OCI-LY1 (cell line): ENCODE results near the gene RAB30.
A peak's percentile ranks its signal among the peaks of the same experiment; 100 is the strongest.

ENCODE experiments used
- H2AFZ ChIP-seq: fragments of 200-600 bp; sonication (generic), shearing (Covaris generic); 2 replicates; pipeline ENCODE4 v1.6.0; 2014; ENCODE audit warnings: antibody characterized with exemption, mild to moderate bottlenecking, low read length
- H3F3A ChIP-seq: fragments of 200-600 bp; sonication (generic), shearing (Covaris generic); 2 replicates; pipeline ENCODE4 v1.6.0; 2014; ENCODE audit warnings: mild to moderate bottlenecking, antibody characterized with exemption, low read length, moderate library complexity; ENCODE audit not compliant: insufficient read depth
- H3K27ac ChIP-seq: fragments of 200-600 bp; sonication (generic); 2 replicates; pipeline ENCODE4 v1.5.1; 2014; ENCODE audit warnings: low read length, mixed run types, mild to moderate bottlenecking, low read depth; ENCODE audit not compliant: poor library complexity, severe bottlenecking
- H3K27me3 ChIP-seq: fragments of 200-600 bp; sonication (generic); 2 replicates; pipeline ENCODE4 v1.6.0; 2014; ENCODE audit warnings: antibody characterized with exemption, mild to moderate bottlenecking, low read length, moderate library complexity; ENCODE audit not compliant: insufficient read depth
- H3K36me3 ChIP-seq: fragments of 200-600 bp; sonication (generic); 2 replicates; pipeline ENCODE4 v1.6.1; 2014; ENCODE audit warnings: mild to moderate bottlenecking, antibody characterized with exemption, low read length, moderate library complexity, mixed read lengths; ENCODE audit not compliant: insufficient read depth
- H3K4me1 ChIP-seq: fragments of 200-600 bp; sonication (generic); 2 replicates; pipeline ENCODE4 v1.5.1; 2014; ENCODE audit warnings: mild to moderate bottlenecking, low read length, moderate library complexity; ENCODE audit not compliant: insufficient read depth, severe bottlenecking
- H3K4me2 ChIP-seq: fragments of 200-600 bp; sonication (generic), shearing (Covaris generic); 2 replicates; pipeline ENCODE4 v1.6.1; 2014; ENCODE audit warnings: low read length
- H3K4me3 ChIP-seq: fragments of 200-600 bp; sonication (generic); 2 replicates; pipeline ENCODE4 v1.5.1; 2014; ENCODE audit warnings: low read length, low read depth, mild to moderate bottlenecking, mixed read lengths; ENCODE audit not compliant: poor library complexity, severe bottlenecking
- H3K79me2 ChIP-seq: fragments of 200-600 bp; shearing (Covaris generic); 2 replicates; pipeline ENCODE4 v1.6.1; 2016; ENCODE audit warnings: mixed run types, low read length, mixed read lengths; ENCODE audit not compliant: insufficient read depth
- H3K9ac ChIP-seq: fragments of 200-600 bp; sonication (generic), shearing (Covaris generic); 2 replicates; pipeline ENCODE4 v1.6.1; 2014; ENCODE audit warnings: mild to moderate bottlenecking, low read length, mixed read lengths
- H3K9me2 ChIP-seq: fragments of 200-600 bp; sonication (generic), shearing (Covaris generic); 2 replicates; pipeline ENCODE4 v1.6.1; 2014; ENCODE audit warnings: low read depth, mild to moderate bottlenecking, low read length, mixed read lengths
- H3K9me3 ChIP-seq: fragments of 200-600 bp; shearing (Covaris generic); 2 replicates; pipeline ENCODE4 v1.6.1; 2014; ENCODE audit warnings: low read length, mixed read lengths
- H4K20me1 ChIP-seq: fragments of 200-600 bp; sonication (generic), shearing (Covaris generic); 2 replicates; pipeline ENCODE4 v1.6.0; 2016; ENCODE audit warnings: mild to moderate bottlenecking, low read length; ENCODE audit not compliant: insufficient read depth
- EZH2 ChIP-seq: fragments of 200-600 bp; sonication (generic), shearing (Covaris generic); IDR thresholded peaks from 2 replicates; pipeline ENCODE4 v1.8.0; 2017; ENCODE audit warnings: borderline replicate concordance, mixed run types, mild to moderate bottlenecking, antibody characterized with exemption, low read length, moderate library complexity, mixed read lengths
- TF ChIP-seq, protein P1 (sequence below): fragments of 200-600 bp; sonication (generic), shearing (Covaris generic); IDR thresholded peaks from 2 replicates; pipeline ENCODE4 v1.5.1; 2017; ENCODE audit warnings: mild to moderate bottlenecking, antibody characterized with exemption, low read length, moderate library complexity, mixed read lengths

RAB30 gene

DNA sequence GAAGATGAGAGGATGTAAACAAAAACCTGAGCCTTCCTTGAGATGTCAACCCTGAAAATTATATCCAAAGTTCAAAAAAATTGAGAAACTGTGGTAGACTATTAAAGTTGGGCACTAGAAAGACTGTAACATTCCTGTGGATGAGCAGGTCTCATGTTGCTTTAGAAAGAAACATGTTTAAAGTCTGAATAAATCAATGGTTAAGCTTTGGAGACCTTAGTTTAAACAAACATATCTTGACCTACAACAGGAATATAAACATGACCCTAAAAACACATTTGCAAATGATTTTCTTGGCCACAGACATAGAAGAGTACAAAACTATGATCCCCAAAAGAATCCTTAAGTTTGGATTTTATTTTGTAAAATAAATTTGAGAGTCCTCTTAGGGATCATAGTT, 47.1 kb upstream of the RAB30 start:
- Histone ChIP-seq H4K20me1 (no peaks in the 10 kb centered on the region), H3K27me3 (no peaks in the 10 kb centered on the region), H3K9ac (no peak overlapping the region), H3K4me2 (no peak overlapping the region), H3F3A (no peaks in the 10 kb centered on the region; the same call in 1 of the 2 replicates), H3K4me3 (no peak overlapping the region), H3K9me2 (no peaks in the 10 kb centered on the region), H3K4me1 (peaks cover 60% of the 10 kb centered on the region), H3K27ac (peak overlapping the region; percentile 82), H3K79me2 (no peaks in the 10 kb centered on the region), H3K36me3 (no peaks in the 10 kb centered on the region), H2AFZ (peak overlapping the region; percentile 50), H3K9me3 (no peaks in the 10 kb centered on the region)
- TF ChIP-seq EZH2, result no peak
- TF ChIP-seq, protein P1, sequence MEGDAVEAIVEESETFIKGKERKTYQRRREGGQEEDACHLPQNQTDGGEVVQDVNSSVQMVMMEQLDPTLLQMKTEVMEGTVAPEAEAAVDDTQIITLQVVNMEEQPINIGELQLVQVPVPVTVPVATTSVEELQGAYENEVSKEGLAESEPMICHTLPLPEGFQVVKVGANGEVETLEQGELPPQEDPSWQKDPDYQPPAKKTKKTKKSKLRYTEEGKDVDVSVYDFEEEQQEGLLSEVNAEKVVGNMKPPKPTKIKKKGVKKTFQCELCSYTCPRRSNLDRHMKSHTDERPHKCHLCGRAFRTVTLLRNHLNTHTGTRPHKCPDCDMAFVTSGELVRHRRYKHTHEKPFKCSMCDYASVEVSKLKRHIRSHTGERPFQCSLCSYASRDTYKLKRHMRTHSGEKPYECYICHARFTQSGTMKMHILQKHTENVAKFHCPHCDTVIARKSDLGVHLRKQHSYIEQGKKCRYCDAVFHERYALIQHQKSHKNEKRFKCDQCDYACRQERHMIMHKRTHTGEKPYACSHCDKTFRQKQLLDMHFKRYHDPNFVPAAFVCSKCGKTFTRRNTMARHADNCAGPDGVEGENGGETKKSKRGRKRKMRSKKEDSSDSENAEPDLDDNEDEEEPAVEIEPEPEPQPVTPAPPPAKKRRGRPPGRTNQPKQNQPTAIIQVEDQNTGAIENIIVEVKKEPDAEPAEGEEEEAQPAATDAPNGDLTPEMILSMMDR, result no peak

DNA sequence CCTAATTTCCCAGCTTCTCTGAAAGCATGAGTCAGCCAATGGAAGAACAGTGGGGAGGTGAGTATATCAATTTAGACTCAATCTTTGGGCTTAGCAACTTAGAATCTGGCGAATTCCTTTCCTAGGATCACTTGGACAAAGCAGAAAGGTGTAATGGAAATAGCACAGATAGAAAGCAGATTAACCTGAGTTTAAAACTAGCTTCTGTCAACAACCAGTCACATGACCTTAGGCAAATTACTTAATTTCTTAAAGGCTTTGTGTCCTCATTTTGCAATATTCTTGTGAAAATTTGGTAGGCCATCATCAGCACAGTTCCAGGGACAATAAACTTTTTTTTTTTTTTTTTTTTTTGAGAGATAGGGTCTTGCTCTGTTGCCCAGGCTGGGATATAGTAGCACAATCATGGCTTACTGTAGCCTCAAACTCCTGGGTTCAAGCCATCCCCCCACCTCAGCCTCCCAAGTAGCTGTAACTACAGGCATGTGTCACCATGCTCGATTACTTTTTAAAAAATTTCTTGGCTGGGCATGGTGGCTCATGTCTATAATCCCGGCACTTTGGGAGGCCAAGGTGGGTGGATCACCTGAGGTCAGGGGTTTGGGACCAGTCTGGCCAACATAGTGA, 44.4 kb upstream of the RAB30 start:
- Histone ChIP-seq H3K27ac (peak overlapping the region; percentile 33), H3K79me2 (no peaks in the 10 kb centered on the region), H3K4me3 (peak overlapping the region; percentile 54), H3F3A (no peaks in the 10 kb centered on the region), H2AFZ (no peak overlapping the region), H4K20me1 (no peaks in the 10 kb centered on the region), H3K9me2 (no peaks in the 10 kb centered on the region), H3K36me3 (no peaks in the 10 kb centered on the region), H3K4me2 (peak overlapping the region; percentile 88), H3K27me3 (no peaks in the 10 kb centered on the region), H3K4me1 (peaks cover 54% of the 10 kb centered on the region), H3K9me3 (no peaks in the 10 kb centered on the region), H3K9ac (no peak overlapping the region; the same call in 1 of the 2 replicates)
- TF ChIP-seq, protein P1, result no peak
- TF ChIP-seq EZH2, result no peak

DNA sequence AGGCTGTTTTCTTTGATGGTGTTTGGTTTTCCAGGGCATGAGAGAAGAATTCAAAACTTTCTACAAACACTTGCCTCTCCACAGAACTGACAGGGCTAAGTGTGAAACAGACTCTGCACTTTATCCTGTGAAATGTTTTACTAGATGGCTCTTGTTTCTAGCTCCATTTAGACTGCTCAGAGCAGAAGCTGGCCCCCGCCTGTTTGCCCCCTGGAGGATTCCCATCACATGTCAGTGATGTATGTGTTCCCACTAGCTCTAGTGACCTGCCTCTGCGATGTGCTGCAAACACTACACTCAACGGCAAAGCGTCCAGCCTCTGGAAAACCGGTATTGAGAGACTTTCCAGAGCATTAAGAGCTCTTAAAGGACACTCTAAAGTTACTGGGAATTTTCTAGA, 43.9 kb upstream of the RAB30 start:
- no peak for TF ChIP-seq EZH2
- TF ChIP-seq, protein P1, result no peak
- H3K27ac ChIP-seq, result peak overlapping the region; percentile 33

More for the DNA sequence above, 43.9 kb upstream of the RAB30 start:
- Histone ChIP-seq H3K36me3 (no peaks in the 10 kb centered on the region), H3K4me2 (peak overlapping the region; percentile 48), H3K9me3 (no peaks in the 10 kb centered on the region), H3K4me3 (no peak overlapping the region), H3K9me2 (no peaks in the 10 kb centered on the region), H4K20me1 (no peaks in the 10 kb centered on the region), H2AFZ (no peak overlapping the region), H3K4me1 (peaks cover 54% of the 10 kb centered on the region), H3K9ac (no peak overlapping the region; the same call in 1 of the 2 replicates), H3K27me3 (no peaks in the 10 kb centered on the region), H3K79me2 (no peaks in the 10 kb centered on the region), H3F3A (no peaks in the 10 kb centered on the region)
